B cell (primary cell): Measurements from ENCODE around the gene TMED9. TPM values are rescaled to one million over a fixed set of nuclear protein-coding genes. Genes with fewer than 3 reads are reported as not detected.

Source experiments
- ATAC-seq: fragments of 200-7000 bp; cut with Tn5 transposase; one replicate; pipeline ENCODE4 v1.10.0; 2021; ENCODE audit warnings: low read depth, mild to moderate bottlenecking, moderate number of reproducible peaks, moderate library complexity
- CTCF ChIA-PET: fragments of 350-600 bp; sonication (Branson Sonifier 250); formaldehyde crosslinking; loops from one replicate; lab custom pipeline; 2021; ENCODE audit warnings: antibody characterized with exemption, inconsistent platforms; lab: Charles Lee
- POLR2A ChIA-PET: fragments of 350-600 bp; sonication (Branson Sonifier 250); formaldehyde crosslinking; loops from one replicate; lab custom pipeline; 2021; ENCODE audit warnings: antibody characterized with exemption; lab: Charles Lee
- DNase-seq: peaks from one replicate; pipeline ENCODE4 v3.0.0; 2013
- H2AFZ ChIP-seq: 2 replicates; pipeline ENCODE4 v1.6.1; 2012; ENCODE audit warnings: mild to moderate bottlenecking, low read depth, low read length; ENCODE audit not compliant: insufficient read depth, poor library complexity, severe bottlenecking
- H3K27ac ChIP-seq, 2 donors: 1 replicate in 1 of 2; 2 replicates in 1 of 2; pipeline ENCODE4 v1.5.1; 2012 to 2013; ENCODE audit warnings: low read length in 2 of 2, mild to moderate bottlenecking in 2 of 2, moderate library complexity in 1 of 2
- H3K27me3 ChIP-seq, 4 experiments: fragments of 200-600 bp in 1 of 4; sonication (generic) in 1 of 4; replicated peaks in 1 of 4; 1 replicate in 2 of 4; 2 replicates in 2 of 4; pipeline versions ENCODE4 v1.6.1 to v1.7.0; 2013 to 2016; ENCODE audit warnings: low read length in 3 of 4, mild to moderate bottlenecking in 2 of 4, mixed read lengths in 1 of 4, moderate library complexity in 1 of 4; ENCODE audit not compliant: insufficient read depth in 4 of 4, control insufficient read depth in 3 of 4; ENCODE audit errors: control extremely low read depth in 1 of 4
- H3K36me3 ChIP-seq, 2 experiments: replicated peaks in 1 of 2; 1 replicate in 1 of 2; 2 replicates in 1 of 2; pipeline versions ENCODE4 v1.6.1 to v1.7.1; 2013; ENCODE audit warnings: low read length in 1 of 2; ENCODE audit not compliant: insufficient read depth in 2 of 2, control insufficient read depth in 1 of 2; ENCODE audit errors: control extremely low read depth in 1 of 2, extremely low read depth in 1 of 2
- H3K4me1 ChIP-seq, 2 donors: fragments of 200-600 bp in 1 of 2; sonication (generic) in 1 of 2; 1 replicate in 1 of 2; 2 replicates in 1 of 2; pipeline versions ENCODE4 v1.5.1 to v1.6.1; 2013 to 2017; ENCODE audit warnings: low read length in 2 of 2; ENCODE audit not compliant: control insufficient read depth in 2 of 2, insufficient read depth in 2 of 2
- H3K4me2 ChIP-seq: replicated peaks from 2 replicates; pipeline ENCODE3; 2012; ENCODE audit warnings: mild to moderate bottlenecking, low read depth, low read length; ENCODE audit not compliant: poor library complexity, severe bottlenecking
- H3K4me3 ChIP-seq, 5 experiments: fragments of 200-600 bp in 1 of 5; sonication (generic) in 1 of 5; 1 replicate in 3 of 5; 2 replicates in 2 of 5; pipeline versions ENCODE4 v1.5.1 to v1.7.0; 2011 to 2016; ENCODE audit warnings: low read length in 4 of 5, mild to moderate bottlenecking in 4 of 5, low read depth in 2 of 5, control low read depth in 1 of 5, moderate library complexity in 1 of 5; ENCODE audit not compliant: insufficient read depth in 1 of 5; ENCODE audit errors: control extremely low read depth in 1 of 5, extremely low read depth in 1 of 5
- H3K79me2 ChIP-seq: fragments of 200-600 bp; sonication (generic); one replicate; pipeline ENCODE4 v1.6.0; 2016; ENCODE audit warnings: low read length; ENCODE audit not compliant: control insufficient read depth, insufficient read depth
- H3K9ac ChIP-seq: fragments of 200-600 bp; sonication (generic); 2 replicates; pipeline ENCODE4 v1.6.1; 2017; ENCODE audit warnings: mild to moderate bottlenecking, low read length, moderate library complexity
- H3K9me3 ChIP-seq, 3 donors: one replicate each; pipeline versions ENCODE4 v1.6.1 to v1.7.1; 2013; ENCODE audit warnings: low read length in 2 of 3; ENCODE audit not compliant: control insufficient read depth in 2 of 3, insufficient read depth in 1 of 3; ENCODE audit errors: control extremely low read depth in 1 of 3
- H4K20me1 ChIP-seq: 2 replicates; pipeline ENCODE4 v1.6.0; 2012; ENCODE audit warnings: mild to moderate bottlenecking, low read length; ENCODE audit not compliant: insufficient read depth, control insufficient read depth, poor library complexity, severe bottlenecking
- H3K27ac Mint-ChIP-seq: one replicate; pipeline ENCODE4 v1.8.0; 2021; ENCODE audit warnings: mixed read lengths
- H3K27me3 Mint-ChIP-seq: one replicate; pipeline ENCODE4 v1.8.0; 2021; ENCODE audit warnings: mixed read lengths
- H3K4me1 Mint-ChIP-seq: one replicate; pipeline ENCODE4 v1.8.0; 2021; ENCODE audit warnings: mixed read lengths
- H3K4me3 Mint-ChIP-seq: one replicate; pipeline ENCODE4 v1.8.0; 2021; ENCODE audit warnings: mixed read lengths
- H3K9me3 Mint-ChIP-seq: one replicate; pipeline ENCODE4 v1.8.0; 2022; ENCODE audit warnings: mixed read lengths; ENCODE audit not compliant: insufficient read depth
- EZH2 ChIP-seq: IDR thresholded peaks from 2 replicates; pipeline ENCODE4 v1.6.1; 2012; ENCODE audit warnings: borderline replicate concordance, low read depth, mild to moderate bottlenecking, moderate library complexity, low read length; ENCODE audit not compliant: insufficient read depth, poor library complexity, severe bottlenecking
- WGBS: methylation state at CpG from one replicate; pipeline ENCODE4 v1.1.5; 2013; ENCODE audit warnings: missing lambda C conversion rate; ENCODE audit not compliant: insufficient coverage; 5-methylcytosine and 5-hydroxymethylcytosine counted together
- intact Hi-C: fragments of 100-400 bp; cut with micrococcal nuclease; formaldehyde crosslinking; loops from one replicate; pipeline ENCODE4 v1.10.0; 2022
- polyA plus RNA-seq: library from polyadenylated mRNA; depleted of rRNA; stranded (reverse); fragments of >200 nt; gene quantifications from 2 replicates; pipeline ENCODE4 v1.2.3, GENCODE V29; 2012
- total RNA-seq, 2 donors: library from RNA; stranded (reverse); fragments of 120-200 nt in 1 of 2; gene quantifications; 1 replicate in 1 of 2; 2 replicates in 1 of 2; pipeline versions ENCODE4 v1.2.3 to v1.2.4, GENCODE V29; 2013 to 2022
- TF ChIP-seq, protein P1 (sequence below): fragments of 200-600 bp; IDR thresholded peaks from one replicate; pipeline ENCODE4 v1.8.0; 2022; ENCODE audit warnings: antibody characterized with exemption, mild to moderate bottlenecking

The TMED9 gene
- total and polyA plus RNA-seq, 2 donors (not counting 1 experiment from before 2014, with no cell fraction given) = 54.7 to 67.6 TPM

DNA sequence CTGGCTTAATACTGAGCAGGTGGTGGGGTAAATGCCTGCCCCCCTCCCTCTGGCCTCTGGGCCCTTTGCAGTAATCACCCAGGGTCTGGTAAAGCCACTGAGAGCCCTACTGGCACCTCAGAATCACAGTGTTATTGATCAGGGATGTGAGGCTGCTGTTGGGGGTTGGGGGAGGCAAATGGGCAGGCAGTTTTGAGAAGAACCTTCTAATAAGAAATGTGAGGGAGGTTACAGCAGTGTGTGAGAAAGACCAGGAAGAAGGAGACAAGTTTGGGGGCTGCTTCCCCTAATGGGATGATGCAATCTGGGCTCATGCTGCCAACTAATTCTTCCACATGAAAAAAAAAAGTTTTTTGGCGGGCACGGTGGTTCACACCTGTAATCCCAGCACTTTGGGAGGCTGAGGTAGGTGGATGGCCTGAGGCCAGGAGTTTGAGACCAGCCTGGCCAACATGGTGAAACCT lies 4.8 kb downstream of the TMED9 start:
- Histone ChIP-seq H3K36me3 (peaks cover 23 to 31% of the 10 kb centered on the region in 2 experiments), H3K27ac (no peak overlapping the region), H3K27me3 (no peaks in the 10 kb centered on the region), H4K20me1 (peaks cover 35% of the 10 kb centered on the region), H3K4me1 (peaks cover 25 to 44% of the 10 kb centered on the region in 2 donors), H3K4me2 (no peak overlapping the region), H2AFZ (no peak overlapping the region), H3K9me3 (no peaks in the 10 kb centered on the region), H3K79me2 (peaks cover 20% of the 10 kb centered on the region), H3K4me3 (no peak overlapping the region), H3K9ac (no peak overlapping the region)
- TF ChIP-seq, protein P1, sequence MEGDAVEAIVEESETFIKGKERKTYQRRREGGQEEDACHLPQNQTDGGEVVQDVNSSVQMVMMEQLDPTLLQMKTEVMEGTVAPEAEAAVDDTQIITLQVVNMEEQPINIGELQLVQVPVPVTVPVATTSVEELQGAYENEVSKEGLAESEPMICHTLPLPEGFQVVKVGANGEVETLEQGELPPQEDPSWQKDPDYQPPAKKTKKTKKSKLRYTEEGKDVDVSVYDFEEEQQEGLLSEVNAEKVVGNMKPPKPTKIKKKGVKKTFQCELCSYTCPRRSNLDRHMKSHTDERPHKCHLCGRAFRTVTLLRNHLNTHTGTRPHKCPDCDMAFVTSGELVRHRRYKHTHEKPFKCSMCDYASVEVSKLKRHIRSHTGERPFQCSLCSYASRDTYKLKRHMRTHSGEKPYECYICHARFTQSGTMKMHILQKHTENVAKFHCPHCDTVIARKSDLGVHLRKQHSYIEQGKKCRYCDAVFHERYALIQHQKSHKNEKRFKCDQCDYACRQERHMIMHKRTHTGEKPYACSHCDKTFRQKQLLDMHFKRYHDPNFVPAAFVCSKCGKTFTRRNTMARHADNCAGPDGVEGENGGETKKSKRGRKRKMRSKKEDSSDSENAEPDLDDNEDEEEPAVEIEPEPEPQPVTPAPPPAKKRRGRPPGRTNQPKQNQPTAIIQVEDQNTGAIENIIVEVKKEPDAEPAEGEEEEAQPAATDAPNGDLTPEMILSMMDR = no peak
- no peak for TF ChIP-seq EZH2
- intact Hi-C loops = no loop called here
- Mint-ChIP-seq H3K9me3 (no peaks in the 10 kb centered on the region), H3K4me1 (peaks cover 44% of the 10 kb centered on the region), H3K27ac (no peak overlapping the region), H3K4me3 (no peak overlapping the region), H3K27me3 (no peaks in the 10 kb centered on the region)
- ChIA-PET POLR2A (interaction anchor here (0.7 kb wide), 2 partner anchors 108 to 171 kb away, joined by 3 read pairs; no protein-coding TSS in a partner anchor), CTCF (interaction anchor here (0.5 kb wide), 1 partner anchor 1233 kb away, joined by 3 read pairs; no protein-coding TSS in a partner anchor)
- ATAC-seq = no peak
- no CpG with 5 or more reads among the region's 2 CpGs for WGBS
- no peak for DNase-seq

DNA sequence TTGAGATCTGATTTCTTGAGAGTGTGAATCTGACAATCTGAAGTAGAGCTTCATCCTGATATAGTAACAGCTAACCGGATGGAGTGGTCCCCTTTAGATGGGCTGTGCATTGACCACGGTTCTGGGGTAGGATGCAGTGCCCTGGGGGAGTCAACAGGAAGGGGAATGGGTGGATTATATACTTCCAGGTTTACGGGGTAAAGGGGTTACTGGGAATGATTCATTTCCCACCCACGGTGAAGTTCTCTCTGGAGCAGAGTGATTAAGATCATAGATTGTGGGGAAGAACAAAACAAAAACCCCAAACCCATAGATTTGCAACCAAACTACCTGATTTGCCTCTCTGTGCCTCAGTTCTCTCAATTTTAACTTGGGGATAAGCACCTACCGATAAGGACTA lies 6.5 kb downstream of the TMED9 start:
- H3K27me3 Mint-ChIP-seq = no peaks in the 10 kb centered on the region
- no peak for ATAC-seq
- H3K27ac Mint-ChIP-seq = peak overlapping the region; percentile 89
- H3K4me1 Mint-ChIP-seq = peaks cover 31% of the 10 kb centered on the region
- peak overlapping the region; percentile 81 for H3K4me2 ChIP-seq
- TF ChIP-seq, protein P1 = no peak
- no peak for TF ChIP-seq EZH2
- DNase-seq = no peak
- peaks cover 15 to 33% of the 10 kb centered on the region in 2 donors for H3K4me1 ChIP-seq
- H3K79me2 ChIP-seq = peaks cover 6% of the 10 kb centered on the region
- no peak overlapping the region for H3K4me3 ChIP-seq
- WGBS = 54% methylated on average over 2 of the region's 5 CpGs
- intact Hi-C loops = no loop called here
- H3K9me3 Mint-ChIP-seq = no peaks in the 10 kb centered on the region
- H3K27ac ChIP-seq = no peak overlapping the region
- no peaks in the 10 kb centered on the region for H3K27me3 ChIP-seq
- no peak overlapping the region for H3K9ac ChIP-seq
- H3K4me3 Mint-ChIP-seq = peak overlapping the region; percentile 90
- H3K36me3 ChIP-seq = peaks cover 20 to 31% of the 10 kb centered on the region in 2 experiments
- H2AFZ ChIP-seq = peak overlapping the region; percentile 87
- POLR2A ChIA-PET = interaction anchor here (0.6 to 1.2 kb wide), 2 partner anchors 88 to 1040 kb away, joined by 3 read pairs; no protein-coding TSS in a partner anchor
- H3K9me3 ChIP-seq = no peaks in the 10 kb centered on the region
- H4K20me1 ChIP-seq = peaks cover 21% of the 10 kb centered on the region
- CTCF ChIA-PET = interaction anchor here (0.7 to 3.0 kb wide), 2 partner anchors 9 to 280 kb away, joined by 3 to 10 read pairs; no protein-coding TSS in a partner anchor
